NCI-H2107 treated with DMSO at 0.1 percent for 48 hours (cell line): ENCODE results near the gene COL4A1.
"Not testable (repeated sequence)": the region's sequence is repeated elsewhere in the genome, so short reads cannot be mapped to it uniquely, and the experiment has no call there.

Source experiments
- DNase-seq: peaks from one replicate; lab custom pipeline; 2025; ENCODE audit not compliant: unreplicated experiment; lab: John Stamatoyannopoulos, UW

COL4A1 gene

DNA sequence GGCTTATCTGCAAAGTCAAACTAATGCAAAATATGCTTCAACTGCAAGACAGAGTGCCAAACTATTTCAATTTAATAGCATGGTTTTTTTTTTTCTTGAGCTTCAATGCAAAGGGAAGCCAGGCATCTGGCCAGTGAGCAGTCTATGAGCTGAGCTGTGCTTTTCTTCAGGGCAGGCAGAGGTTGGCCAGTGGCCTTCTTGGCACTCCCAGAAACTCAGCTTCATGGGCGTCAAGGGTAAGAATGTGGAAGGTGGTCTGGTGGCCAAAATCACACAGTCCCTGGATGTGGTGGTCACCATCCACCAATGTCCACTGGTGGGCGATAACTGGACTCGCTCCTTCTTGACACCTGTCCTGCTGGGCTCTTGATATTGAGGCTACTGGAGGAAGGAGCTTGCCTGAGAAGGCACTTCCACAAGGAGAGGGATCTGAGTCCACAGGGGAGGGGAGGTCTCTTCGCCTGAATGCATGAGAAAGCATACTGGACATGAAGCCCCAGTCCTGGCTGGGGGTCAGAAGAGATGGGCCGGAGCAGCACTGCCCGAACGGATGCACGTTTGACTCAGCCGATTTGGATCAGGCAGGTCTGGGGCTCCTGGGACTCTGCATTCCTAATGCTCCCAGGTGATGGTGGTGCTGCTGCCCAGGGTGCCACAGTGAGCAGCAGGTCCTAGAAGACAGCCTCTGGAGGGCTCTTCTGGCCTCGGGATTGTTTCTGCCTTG, 17.2 kb upstream of the COL4A1 start:
- DNase-seq: no peak

- no peak for DNase-seq
Observed at GRCh38 chr13:110323172-110323891, 16.4 kb upstream of the COL4A1 start.

DNA sequence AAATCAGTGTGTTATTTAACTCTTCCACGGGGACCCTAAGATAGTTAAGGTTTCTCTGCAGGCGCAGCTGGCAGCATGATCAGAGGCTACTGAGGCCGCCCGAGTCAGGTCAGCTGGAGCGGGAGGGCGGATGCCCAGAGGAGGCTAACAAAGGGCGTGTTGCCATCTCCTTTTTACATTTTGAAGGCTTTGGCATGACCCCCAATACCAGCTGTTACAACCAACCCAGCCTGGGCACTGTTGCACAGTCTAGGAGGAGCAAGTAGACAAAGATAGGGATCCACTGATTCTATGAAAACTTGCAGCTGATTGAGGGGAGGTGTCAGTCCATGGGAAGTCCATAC, 15.8 kb upstream of the COL4A1 start:
- no peak for DNase-seq

DNA sequence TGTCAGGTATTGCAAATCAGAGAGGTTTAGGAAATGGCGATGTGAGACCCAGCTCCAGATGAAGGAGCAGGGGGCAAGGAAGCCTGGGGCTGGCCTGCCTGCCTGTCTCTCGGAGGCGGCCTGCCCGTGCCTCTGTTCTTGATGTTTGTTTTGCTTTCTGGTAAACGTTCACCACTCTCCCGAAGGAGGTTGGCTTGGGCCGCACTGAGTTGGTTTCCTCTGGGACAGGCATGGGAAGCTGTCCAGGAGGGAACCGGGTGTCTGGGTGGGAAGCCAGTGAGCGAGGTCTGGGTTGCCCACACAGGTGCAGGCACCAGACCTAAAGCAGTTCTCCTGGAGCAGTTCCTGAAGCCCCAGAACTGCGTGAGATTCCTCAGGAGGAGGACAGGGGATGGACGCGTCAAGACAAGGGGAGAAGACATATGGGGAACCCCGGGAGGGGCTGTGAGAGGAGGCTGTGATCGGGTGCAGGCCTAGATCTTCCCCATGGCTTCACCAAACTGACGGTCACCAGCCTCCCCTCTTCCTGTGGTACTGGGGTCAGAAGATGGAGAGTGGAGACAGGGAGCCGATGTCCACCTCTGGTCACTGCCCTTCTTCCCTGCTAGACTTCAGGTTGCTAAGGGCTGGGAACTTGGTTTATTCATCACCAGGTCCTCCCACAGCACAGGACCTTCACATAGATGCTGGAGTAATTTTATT, 15.3 kb upstream of the COL4A1 start:
- no peak for DNase-seq

GRCh38 chr13:110321573-110321972, 14.6 kb upstream of the COL4A1 start:
- not testable (repeated sequence) for DNase-seq

DNA sequence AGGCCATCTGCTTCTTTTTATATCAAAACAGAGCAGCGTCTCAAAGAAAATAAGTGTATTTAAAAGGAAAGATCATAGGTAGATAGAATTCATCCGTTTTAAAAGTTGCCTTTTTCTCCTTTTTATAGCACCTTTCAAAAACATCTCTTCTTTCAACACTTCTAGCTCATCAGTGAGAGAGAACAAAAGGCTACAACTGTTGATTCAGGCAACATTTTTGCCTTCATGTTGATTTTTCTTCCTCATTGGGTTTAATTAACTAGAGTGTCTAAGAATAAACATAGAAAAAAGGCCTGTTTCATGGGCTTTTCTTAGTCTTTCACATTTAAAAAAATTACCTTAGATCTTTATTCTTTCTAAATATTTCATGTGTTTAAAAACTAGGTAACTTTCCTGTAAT, 13.7 kb upstream of the COL4A1 start:
- DNase-seq: no peak

- no peak for DNase-seq
Observed at GRCh38 chr13:110319774-110320509, 13.0 kb upstream of the COL4A1 start.

DNA sequence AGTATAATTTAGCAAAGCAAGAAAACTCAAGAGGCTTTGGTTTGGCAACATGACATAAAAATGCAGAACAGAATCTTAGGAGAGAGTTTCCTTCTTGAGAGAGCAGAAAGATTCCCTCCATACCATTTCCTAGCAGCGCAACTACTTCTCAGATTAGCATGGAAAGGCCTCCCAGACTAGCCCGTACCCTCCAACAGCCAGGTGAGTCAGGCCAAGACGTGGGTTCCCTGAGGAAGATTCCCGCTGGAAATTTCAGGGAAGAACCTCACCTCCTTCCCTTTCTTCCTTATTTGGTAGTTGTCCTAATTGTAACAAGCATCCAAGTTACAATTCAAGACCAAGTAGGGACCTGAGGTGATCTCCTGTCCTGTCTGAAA, 12.4 kb upstream of the COL4A1 start:
- DNase-seq: no peak

- no peak for DNase-seq
Observed at GRCh38 chr13:110318920-110319319, 12.0 kb upstream of the COL4A1 start.

GRCh38 chr13:110317496-110318195, 10.7 kb upstream of the COL4A1 start:
- DNase-seq: no peak

- no peak for DNase-seq
Observed at GRCh38 chr13:110317093-110317492, 10.1 kb upstream of the COL4A1 start.

DNA sequence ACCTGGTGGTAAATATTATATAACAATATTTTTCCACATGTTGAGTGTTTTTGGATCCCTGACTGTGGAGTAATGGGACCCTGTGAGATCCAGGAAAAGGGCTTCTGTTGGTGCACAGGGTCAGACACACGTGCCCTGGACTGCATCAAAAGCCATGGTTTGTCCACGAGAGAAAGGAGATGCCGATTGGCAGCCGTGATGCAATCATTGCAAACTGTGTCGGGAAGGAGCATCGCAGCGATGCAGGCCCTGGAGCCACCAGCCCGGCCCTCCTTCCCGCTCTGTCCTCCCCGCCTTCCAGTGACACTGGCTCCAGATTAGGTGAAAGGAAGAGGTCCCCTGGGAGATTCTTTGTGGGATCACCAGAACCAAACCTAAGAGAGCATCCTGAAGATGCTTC, 9.2 kb upstream of the COL4A1 start:
- DNase-seq: no peak

DNA sequence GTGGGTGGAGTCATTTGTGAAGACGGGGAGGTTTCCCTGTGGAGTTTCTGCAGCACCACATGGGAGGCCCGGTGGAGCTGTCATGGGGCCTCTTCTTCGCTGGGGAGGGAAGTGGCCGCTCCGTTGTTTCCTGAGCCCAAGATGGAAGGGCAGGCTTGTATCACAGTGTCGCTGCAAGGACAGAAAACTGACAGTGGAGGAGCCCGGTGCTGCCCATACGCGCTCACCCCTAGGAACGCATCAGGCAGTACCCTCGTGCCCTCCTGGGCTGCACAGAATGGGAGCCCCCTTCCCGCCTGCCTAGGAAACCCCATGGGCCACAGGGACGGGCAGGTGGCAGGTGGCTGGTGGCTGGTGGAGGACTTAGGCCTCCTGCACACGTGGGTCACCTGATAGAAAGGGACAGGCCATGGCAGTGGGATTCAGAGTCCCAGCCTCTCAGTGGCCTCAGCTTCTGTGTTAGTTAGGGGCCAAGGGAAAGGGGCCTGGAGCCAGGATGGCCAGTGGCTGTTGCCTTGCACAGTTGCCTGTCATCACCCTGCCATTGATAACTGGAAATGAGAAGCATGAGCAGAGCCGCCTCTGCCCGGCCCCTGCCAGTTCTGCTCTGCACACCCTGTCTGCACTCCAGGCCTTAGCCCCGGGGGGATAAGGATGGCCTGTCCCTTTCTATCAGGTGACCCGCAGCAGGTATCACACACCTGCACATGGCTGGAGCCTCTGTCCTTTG, 7.7 kb upstream of the COL4A1 start:
- no peak for DNase-seq

DNA sequence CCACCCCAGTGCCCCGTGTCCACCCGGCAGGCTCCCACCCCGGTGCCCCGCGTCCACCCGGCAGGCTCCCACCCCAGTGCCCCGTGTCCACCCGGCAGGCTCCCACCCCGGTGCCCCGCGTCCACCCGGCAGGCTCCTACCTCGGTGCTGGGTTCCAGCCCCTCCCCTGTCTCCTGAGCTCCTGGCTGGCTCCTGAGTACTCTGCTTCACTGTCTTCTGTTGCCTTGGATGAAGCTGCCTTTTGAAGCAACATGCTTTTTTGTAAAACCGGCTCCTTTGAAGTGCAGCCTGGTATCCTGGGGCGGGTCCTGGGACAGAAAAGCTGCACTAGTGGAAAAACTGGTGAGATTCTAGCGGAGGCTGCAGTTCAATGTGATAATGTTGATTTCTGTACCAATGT, 6.8 kb upstream of the COL4A1 start:
- not testable (repeated sequence) for DNase-seq

DNA sequence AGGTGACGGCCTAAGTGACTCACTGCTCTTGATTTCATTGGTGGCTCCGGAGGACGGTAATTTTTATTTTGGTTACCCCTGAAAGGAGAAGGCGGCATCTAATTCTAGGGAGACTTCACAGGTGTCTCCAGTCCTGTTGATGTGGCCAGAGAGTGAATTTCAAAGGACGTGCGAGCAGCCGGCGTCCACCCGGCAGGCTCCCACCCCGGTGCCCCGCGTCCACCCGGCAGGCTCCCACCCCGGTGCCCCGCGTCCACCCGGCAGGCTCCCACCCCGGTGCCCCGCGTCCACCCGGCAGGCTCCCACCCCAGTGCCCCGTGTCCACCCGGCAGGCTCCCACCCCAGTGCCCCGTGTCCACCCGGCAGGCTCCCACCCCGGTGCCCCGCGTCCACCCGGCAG, 6.3 kb upstream of the COL4A1 start:
- not testable (repeated sequence) for DNase-seq

DNA sequence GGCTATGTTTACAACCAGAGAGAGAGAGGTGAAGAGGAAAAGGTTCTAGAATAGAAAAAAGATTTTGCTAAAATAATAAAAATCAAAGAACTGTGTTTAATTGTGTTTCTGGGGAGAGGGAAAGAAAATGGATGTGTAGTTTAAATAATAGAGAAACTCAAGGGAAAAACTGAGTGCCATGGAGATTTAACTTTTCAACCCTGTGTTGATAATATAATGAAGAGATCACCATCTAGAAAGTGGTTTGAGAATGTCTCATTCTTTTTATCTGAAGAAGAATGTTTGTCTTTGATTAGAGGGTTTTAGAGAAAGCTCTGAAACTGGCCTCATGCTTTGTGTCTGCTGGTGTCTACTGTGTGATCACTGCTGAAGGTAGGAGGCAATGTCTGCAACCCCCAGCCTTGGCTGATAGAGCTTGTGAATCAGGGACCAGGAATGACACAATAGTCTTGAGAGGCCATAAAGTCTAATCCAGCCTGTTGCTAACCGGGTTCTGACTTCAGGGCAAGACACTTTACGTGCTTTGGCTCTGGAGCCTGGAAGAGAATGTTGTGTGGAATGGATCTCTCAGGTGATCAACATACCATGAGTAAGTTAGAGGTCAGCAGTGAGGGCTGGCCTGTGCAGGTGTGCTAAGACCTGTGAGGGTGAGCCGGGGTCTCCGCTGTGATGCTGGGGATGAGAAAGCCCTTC, 5.5 kb upstream of the COL4A1 start:
- no peak for DNase-seq

DNA sequence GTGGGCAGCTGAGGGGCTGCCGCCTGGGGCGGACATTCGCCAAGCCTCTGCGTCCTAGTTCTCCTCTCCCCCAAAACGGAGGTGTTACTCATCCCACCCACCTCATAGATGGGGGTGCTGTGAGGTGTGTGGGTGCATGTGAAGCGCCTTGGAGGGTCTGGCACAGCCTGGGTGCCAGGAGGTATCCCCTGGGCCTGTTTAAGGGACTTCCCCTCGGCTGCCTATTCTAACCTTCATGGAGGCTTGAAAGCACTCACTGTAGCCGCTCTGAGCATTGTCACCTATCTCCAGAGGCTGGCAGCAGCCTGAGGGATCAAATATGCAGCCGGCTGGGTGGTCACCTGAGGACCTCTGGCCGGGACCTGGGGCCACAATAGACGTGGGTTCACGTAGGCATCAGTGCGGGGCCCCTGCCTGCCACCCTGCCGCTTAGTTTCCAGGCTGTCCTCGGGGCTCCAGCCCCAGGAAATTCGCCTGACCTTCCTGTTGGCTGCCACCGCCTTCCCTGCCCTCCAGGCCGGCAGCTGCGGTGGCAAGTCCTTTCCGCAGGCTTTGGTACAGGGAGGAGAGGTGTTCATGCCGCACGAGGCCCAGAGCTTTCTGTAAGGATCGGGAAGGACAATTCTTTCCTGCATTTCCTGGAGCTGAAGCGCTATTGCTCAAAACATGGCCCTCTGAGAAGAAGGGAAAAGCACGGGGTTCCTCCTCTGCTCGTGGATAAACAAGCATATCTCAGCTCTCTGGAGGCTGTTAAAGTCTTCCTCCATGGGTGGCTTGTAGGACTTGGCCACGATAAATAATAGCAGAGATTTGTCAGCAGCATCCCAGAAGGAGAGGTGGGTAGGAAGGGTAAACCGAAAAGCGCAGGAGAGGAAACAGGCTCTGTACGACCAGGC, 4.7 kb upstream of the COL4A1 start:
- DNase-seq: no peak

- DNase-seq: no peak
Observed at GRCh38 chr13:110310541-110311442, 3.8 kb upstream of the COL4A1 start.
